VCaP (cell line): ENCODE data around the gene PSTPIP1.

ENCODE experiments used
- H3K27ac ChIP-seq: fragments of 450-650 bp; 2 replicates; pipeline ENCODE4 v1.5.1; 2017
- CTCF ChIP-seq: fragments of 450-650 bp; conservative IDR thresholded peaks from 2 replicates; pipeline ENCODE4 v1.5.1; 2017; ENCODE audit warnings: mild to moderate bottlenecking, moderate library complexity

PSTPIP1 gene

DNA sequence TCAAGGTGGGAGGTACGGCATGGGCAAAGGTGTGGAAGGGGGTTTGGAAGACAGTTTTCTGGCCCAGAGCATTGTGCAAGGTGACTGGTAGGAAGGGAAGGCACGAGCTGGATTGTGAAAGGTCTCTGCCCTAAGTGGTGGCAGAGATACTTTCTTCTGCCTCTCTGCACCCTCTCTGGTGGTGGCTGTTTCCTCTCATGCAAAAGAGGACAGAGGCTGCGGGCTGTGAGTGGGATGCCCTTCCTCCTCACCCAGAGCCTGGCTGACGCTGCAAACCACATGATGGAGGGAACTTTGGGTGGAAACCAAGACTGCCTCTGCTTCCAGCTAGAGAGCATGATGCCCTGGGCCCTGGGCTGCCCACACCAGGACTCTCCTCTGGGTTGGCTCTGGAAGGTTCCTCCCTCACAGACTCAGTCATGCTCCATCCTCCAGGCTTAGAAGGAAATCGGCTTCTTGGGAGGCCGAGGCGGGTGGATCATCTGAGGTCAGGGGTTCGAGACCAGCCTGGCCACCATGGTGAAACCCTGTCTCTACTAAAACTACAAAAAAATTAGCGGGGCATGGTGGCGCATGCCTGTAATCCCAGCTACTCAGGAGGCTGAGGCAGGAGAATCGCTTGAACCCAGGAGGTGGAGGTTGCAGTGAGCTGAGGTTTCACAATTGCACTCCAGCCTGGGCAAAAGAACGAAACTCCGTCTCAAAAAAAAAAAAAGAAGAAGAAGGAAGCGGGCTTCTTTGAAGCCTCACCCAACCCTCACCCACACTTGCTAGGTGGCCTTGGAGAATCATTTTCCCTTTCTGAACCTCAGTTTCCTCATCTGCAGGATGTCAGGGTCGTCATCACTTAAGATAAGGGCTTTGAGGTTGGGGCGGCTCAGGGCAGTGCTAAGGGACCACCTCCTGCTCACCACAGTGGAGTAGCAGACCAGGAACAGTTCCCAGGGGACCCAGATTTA is 8.3 kb downstream of the PSTPIP1 start:
- peak overlapping the region; percentile 76; the same call in 1 of the 2 replicates for H3K27ac ChIP-seq

DNA sequence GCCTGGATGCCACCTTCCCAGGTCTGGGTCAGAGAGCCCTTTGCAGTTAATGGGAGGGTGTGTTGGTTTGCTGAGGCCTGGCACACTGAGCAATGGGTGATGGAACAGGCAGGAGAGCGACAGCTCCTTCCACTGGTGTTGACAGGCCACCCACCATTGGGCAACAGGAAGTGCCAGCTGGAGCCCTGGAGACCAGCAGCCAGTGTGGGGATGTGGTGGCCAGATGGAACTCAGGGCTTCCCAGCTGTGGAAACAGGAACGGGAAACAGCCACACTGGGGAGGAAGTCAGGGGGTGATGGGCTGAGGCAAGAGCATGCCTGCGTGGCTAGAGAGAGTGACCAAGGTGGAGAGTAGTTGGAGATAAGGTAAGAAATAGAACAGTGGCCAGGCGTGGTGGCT is 9.3 kb downstream of the PSTPIP1 start:
- no peak for TF ChIP-seq CTCF
- no peak overlapping the region for H3K27ac ChIP-seq

More for the DNA sequence above, 8.3 kb downstream of the PSTPIP1 start:
- no peak for TF ChIP-seq CTCF

DNA sequence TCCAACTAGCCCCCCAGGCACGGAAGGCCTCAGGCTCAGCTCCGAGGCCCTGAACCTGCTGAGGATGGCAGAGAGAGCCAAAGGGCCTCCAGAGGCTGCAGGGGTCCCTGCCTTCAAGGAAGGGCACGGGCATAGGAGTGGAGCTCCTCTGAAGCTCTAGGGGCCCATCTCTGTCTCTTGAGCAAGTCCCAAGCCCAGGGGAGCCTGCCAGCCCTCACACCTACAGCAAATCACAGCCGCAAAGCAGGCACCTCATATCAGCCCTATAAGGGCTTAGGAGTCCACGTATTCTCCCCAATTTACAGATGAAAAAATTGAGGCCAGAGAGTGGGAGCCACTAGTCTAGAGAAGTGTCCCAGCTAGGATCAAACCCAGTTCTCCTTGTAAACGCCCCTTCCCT is 14.2 kb downstream of the PSTPIP1 start:
- TF ChIP-seq CTCF, result no peak
- peak overlapping the region; percentile 63 for H3K27ac ChIP-seq

DNA sequence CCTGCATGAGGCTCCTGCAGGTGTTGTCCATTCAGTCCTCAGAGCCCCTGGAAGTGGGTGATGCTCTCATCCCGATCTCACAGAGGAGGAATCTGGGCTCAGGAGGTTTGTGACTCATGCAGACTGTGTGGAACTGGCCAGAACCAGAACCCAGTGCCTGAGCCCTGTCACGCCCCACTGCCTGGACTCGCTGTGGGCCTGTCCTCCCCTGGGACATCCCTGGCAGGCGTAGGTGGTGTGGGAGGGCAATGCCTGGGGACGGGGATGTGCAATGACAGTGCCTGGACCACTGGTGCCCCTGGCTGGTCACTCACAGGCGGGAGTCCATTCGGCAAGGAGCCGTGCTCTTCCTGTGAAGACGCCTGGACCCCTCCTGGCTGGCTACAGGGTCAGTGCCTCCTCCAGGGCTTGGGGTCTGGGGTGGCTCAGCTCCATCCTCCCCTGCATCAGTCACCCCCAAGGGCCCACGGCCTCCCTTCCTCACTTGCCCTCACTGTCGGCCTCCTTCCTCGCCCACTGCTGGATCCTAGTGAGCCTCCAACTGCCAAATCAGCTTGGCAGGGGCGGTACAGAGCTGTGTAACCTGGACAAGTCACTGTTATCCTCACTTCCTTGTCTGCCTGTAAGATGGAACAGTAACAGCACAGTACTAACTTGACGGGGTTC is 14.9 kb downstream of the PSTPIP1 start:
- no peak for TF ChIP-seq CTCF
- H3K27ac ChIP-seq, result peak overlapping the region; percentile 63

GRCh38 chr15:77010312-77010686 is 15.4 kb downstream of the PSTPIP1 start:
- TF ChIP-seq CTCF, result no peak
- H3K27ac ChIP-seq, result peak overlapping the region; percentile 63

DNA sequence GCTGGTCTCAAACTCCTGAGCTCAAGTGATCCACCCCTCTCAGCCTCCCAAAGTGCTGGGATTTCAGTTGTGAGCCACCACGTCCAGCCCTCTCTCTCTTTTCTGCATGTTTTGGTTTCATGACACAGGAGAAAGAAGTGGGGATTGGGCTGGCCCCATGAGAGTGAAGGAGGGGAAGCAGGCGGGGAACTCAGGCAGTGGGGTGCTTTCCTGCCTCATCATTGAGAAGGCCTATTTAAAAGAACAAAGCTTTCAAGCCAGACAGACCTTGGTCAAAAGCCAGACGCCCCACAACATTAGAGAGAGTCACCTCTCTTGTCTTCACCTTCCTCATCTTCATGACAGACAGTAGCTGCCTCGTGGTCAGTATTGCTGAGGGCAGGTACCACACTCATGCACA is 15.9 kb downstream of the PSTPIP1 start:
- TF ChIP-seq CTCF, result no peak
- peak overlapping the region; percentile 63 for H3K27ac ChIP-seq

GRCh38 chr15:77012117-77012712 is 17.3 kb downstream of the PSTPIP1 start:
- no peak overlapping the region for H3K27ac ChIP-seq

More at GRCh38 chr15:77012117-77012712, 17.3 kb downstream of the PSTPIP1 start:
- no peak for TF ChIP-seq CTCF
